Activated naive CD8-positive, alpha-beta T cell treated with anti-CD3 and anti-CD28 coated beads for 36 hours (primary cell): ENCODE data around the gene EIF4G3. TPM values are rescaled to one million over a fixed set of nuclear protein-coding genes. Genes with fewer than 3 reads are reported as not detected.
A peak's percentile ranks its signal among the peaks of the same experiment; 100 is the strongest.
"Not testable (repeated sequence)": the region's sequence is repeated elsewhere in the genome, so short reads cannot be mapped to it uniquely, and the experiment has no call there.

Experiments used
- DNase-seq: peaks from one replicate; pipeline ENCODE4 v3.0.0; 2021
- H3K27ac Mint-ChIP-seq: one replicate; pipeline ENCODE4 v1.8.0; 2022; ENCODE audit warnings: mild to moderate bottlenecking, moderate library complexity, mixed read lengths
- H3K27me3 Mint-ChIP-seq: one replicate; pipeline ENCODE4 v1.8.0; 2022; ENCODE audit warnings: mild to moderate bottlenecking, mixed read lengths
- H3K36me3 Mint-ChIP-seq: one replicate; pipeline ENCODE4 v1.8.0; 2021; ENCODE audit warnings: mild to moderate bottlenecking, mixed read lengths
- H3K4me1 Mint-ChIP-seq: one replicate; pipeline ENCODE4 v1.8.0; 2021; ENCODE audit warnings: mixed read lengths
- H3K4me3 Mint-ChIP-seq: one replicate; pipeline ENCODE4 v1.8.0; 2022; ENCODE audit warnings: mild to moderate bottlenecking, moderate library complexity, mixed read lengths
- H3K9me3 Mint-ChIP-seq: one replicate; pipeline ENCODE4 v1.8.0; 2022; ENCODE audit warnings: mixed read lengths
- total RNA-seq, 2 experiments: library from RNA; stranded (reverse); gene quantifications; one replicate each; pipeline ENCODE4 v1.2.3, GENCODE V29; 2021

The EIF4G3 gene
- total RNA-seq, 2 experiments from 2014 or later, result 51.1 to 55.9 TPM

DNA sequence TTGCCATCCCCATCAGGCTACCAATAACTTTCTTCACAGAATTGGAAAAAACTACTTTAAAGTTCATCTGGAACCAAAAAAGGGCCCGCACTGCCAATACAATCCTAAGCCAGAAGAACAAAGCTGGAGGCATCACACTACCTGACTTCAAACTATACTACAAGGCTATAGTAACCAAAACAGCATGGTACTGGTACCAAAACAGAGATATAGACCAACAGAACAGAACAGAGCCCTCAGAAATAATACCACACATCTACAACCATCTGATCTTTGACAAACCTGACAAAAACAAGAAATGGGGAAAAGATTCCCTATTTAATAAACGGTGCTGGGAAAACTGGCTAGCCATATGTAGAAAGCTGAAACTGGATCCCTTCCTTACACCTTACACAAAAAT is 84.2 kb downstream of the EIF4G3 start:
- H3K4me3 Mint-ChIP-seq, result not testable (repeated sequence)

DNA sequence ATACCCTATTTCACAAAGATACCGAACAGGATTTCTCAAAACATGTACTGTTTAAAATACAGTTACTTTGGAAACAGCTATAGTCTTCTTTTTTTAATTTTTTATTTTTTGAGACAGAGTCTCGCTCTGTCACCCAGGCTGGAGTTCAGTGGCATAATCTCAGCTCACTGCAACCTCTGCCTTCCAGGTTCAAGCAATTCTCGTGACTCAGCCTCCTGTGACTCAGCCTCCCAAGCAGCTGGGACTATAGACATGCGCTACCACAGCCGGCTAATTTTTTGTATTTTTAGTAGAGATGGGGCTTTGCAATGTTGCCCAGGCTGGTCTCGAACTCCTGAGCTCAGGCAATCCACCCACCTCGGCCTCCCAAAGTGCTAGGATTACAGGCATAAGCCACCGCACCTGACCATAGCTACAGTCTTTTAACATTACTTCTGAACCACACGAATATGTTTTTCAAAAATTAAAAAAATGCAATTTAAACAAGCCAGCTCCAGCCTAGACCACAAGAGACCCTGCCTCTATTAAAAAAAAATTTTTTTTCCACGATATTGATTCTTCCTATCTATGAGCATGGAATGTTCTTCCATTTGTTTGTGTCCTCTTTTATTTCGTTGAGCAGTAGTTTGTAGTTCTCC is 85.5 kb downstream of the EIF4G3 start:
- H3K36me3 Mint-ChIP-seq, result peaks cover 41% of the 10 kb centered on the region
- not testable (repeated sequence) for DNase-seq, H3K4me3 Mint-ChIP-seq, H3K9me3 Mint-ChIP-seq, H3K27ac Mint-ChIP-seq, H3K4me1 Mint-ChIP-seq, H3K27me3 Mint-ChIP-seq

More for the DNA sequence above, 84.2 kb downstream of the EIF4G3 start:
- not testable (repeated sequence) for H3K27me3 Mint-ChIP-seq, H3K27ac Mint-ChIP-seq, H3K9me3 Mint-ChIP-seq, DNase-seq, H3K4me1 Mint-ChIP-seq
- H3K36me3 Mint-ChIP-seq, result peaks cover 37% of the 10 kb centered on the region

DNA sequence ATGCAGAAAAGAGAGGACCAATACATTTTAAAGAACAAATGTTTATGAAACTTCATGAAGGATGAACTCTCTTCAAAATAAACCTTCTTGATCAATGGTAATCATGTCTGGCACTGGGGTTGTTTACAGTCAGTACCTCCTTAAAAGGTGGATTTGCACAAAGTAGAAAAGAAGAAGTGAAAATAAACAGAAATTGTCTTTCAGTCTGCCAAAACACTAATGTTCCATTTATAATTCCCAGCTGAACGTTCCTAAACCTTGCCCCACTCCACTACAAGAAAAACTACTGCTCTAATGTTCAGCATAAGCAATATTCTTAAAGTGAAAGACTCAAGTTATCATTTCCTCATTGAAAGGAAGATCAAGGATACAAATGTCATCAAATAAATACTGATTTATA is 86.2 kb downstream of the EIF4G3 start:
- H3K9me3 Mint-ChIP-seq, result peaks cover 4% of the 10 kb centered on the region
- peaks cover 48% of the 10 kb centered on the region for H3K36me3 Mint-ChIP-seq
- H3K27me3 Mint-ChIP-seq, result no peaks in the 10 kb centered on the region
- H3K4me1 Mint-ChIP-seq, result peaks cover 1% of the 10 kb centered on the region
- no peak overlapping the region for H3K27ac Mint-ChIP-seq
- no peak overlapping the region for H3K4me3 Mint-ChIP-seq
- DNase-seq, result no peak

DNA sequence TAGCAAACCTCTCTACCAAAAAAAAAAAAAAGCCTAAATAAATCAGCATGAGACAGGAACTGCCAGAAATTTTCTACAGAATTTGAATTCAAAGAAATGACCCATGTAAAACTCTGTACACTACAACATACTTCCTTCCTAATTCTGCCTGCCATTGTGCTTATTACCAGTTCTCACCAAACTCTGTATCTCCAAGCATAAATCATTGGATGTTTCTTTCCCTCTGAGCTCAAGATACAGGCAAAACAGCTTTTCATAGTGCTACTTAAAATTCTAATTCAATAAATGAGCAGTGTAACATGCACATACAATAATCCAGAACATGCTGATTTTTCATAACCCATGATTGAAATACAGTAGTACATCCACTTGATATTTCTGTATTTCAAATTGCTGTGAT is 87.0 kb downstream of the EIF4G3 start:
- peaks cover 1% of the 10 kb centered on the region for H3K4me1 Mint-ChIP-seq
- H3K36me3 Mint-ChIP-seq, result peaks cover 49% of the 10 kb centered on the region
- H3K9me3 Mint-ChIP-seq, result peaks cover 6% of the 10 kb centered on the region
- H3K27ac Mint-ChIP-seq, result no peak overlapping the region
- no peaks in the 10 kb centered on the region for H3K27me3 Mint-ChIP-seq
- no peak overlapping the region for H3K4me3 Mint-ChIP-seq
- no peak for DNase-seq

DNA sequence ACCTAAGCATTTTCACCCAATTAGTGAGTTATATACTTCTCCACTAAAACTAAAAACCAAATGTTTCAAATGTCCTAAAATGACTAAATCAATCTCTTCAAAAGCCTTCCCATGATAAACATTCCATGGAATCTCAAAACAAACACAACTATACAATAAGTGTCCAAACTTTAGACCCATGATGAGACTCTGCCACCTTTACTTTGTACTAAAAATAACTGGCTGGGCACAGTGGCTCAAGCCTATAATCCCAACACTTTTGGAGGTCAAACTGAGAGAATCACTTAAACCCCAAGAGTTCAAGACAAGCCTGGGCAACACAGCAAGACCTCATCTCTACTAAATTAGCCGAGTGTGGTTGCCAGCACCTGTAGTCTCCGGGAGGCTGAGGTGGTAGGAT is 87.4 kb downstream of the EIF4G3 start:
- H3K27me3 Mint-ChIP-seq, result no peaks in the 10 kb centered on the region
- H3K9me3 Mint-ChIP-seq, result peaks cover 10% of the 10 kb centered on the region
- H3K4me1 Mint-ChIP-seq, result peaks cover 5% of the 10 kb centered on the region
- peaks cover 51% of the 10 kb centered on the region for H3K36me3 Mint-ChIP-seq
- H3K27ac Mint-ChIP-seq, result no peak overlapping the region
- DNase-seq, result no peak
- H3K4me3 Mint-ChIP-seq, result no peak overlapping the region

DNA sequence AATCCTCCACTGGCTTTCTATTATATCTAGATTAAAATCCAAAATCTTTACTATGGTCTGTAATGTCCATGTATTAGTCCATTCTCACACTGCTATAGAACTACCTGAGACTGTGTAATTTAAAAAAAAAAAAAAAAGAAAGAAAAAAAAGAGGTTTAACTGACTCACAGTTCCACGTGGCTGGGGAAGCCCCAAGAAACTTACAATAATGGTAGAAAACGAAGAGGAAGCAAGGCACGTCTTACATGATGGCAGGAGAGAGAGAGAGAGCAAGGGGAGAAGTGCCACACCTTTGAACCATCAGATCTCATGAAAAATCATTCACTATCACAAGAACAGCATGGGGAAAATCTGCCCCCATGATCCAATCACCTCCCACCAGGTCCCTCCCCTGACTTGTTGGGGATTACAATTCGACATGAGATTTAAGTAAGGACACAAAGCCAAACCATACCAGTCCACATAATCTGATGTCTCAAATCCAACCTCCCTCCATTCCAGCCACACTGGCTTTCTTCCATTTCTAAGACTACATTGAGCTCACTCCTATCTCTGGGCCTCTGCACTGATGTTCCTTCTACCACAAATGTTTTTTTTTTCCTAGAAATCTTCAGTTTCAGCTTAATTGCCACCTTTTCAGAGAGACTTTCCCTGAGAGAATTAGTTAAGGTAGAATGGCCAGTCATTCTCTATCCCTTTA is 92.4 kb downstream of the EIF4G3 start:
- H3K36me3 Mint-ChIP-seq, result peaks cover 52% of the 10 kb centered on the region
- H3K9me3 Mint-ChIP-seq, result peaks cover 15% of the 10 kb centered on the region
- H3K27ac Mint-ChIP-seq, result peak overlapping the region; percentile 50
- no peak overlapping the region for H3K4me3 Mint-ChIP-seq
- no peaks in the 10 kb centered on the region for H3K27me3 Mint-ChIP-seq
- peaks cover 10% of the 10 kb centered on the region for H3K4me1 Mint-ChIP-seq
- DNase-seq, result peak; percentile 16

DNA sequence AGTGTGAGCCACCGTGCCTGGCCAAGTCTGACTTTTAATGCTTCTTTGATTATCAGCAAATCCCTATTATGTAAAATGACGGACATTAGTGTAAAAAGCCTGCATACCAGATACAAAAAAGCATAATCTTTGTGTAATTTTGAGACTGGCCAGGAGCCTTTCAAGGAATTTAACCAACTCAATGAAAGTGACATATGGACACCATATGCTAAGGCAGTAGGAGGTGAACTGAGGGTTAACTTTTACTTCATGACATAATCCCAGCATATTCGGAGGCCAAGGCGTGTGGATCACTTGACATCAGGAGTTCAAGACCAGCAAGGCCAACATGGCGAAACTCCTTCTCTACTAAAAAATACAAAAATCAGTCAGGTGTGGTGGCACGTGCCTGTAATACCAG is 94.6 kb downstream of the EIF4G3 start:
- Mint-ChIP-seq H3K9me3 (peaks cover 15% of the 10 kb centered on the region), H3K4me1 (peaks cover 12% of the 10 kb centered on the region), H3K27me3 (no peaks in the 10 kb centered on the region), H3K4me3 (no peak overlapping the region), H3K36me3 (peaks cover 51% of the 10 kb centered on the region), H3K27ac (no peak overlapping the region)
- DNase-seq, result no peak

DNA sequence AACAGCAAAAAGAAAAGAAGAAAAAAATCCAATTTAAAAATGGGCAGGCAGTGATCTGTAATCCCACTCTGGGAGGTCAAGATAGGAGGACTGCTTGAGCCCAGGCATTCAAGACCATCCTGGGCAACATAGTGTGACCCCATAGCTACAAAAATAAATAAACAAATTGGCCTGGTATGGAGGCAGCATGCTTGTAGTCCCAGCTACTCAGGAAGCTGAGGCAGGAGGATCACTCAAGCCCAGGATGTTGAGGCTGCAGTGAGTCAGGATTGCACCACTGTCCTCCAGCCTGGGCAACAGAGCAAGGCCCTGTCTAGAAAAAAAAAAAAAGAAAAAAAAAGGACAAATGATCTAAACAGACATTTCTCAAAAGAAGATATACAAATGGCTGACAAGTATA is 99.6 kb downstream of the EIF4G3 start:
- no peak for DNase-seq
- no peak overlapping the region for H3K4me3 Mint-ChIP-seq
- H3K27me3 Mint-ChIP-seq, result no peaks in the 10 kb centered on the region
- H3K4me1 Mint-ChIP-seq, result peaks cover 3% of the 10 kb centered on the region
- no peaks in the 10 kb centered on the region for H3K9me3 Mint-ChIP-seq
- peaks cover 22% of the 10 kb centered on the region for H3K36me3 Mint-ChIP-seq
- no peak overlapping the region for H3K27ac Mint-ChIP-seq

DNA sequence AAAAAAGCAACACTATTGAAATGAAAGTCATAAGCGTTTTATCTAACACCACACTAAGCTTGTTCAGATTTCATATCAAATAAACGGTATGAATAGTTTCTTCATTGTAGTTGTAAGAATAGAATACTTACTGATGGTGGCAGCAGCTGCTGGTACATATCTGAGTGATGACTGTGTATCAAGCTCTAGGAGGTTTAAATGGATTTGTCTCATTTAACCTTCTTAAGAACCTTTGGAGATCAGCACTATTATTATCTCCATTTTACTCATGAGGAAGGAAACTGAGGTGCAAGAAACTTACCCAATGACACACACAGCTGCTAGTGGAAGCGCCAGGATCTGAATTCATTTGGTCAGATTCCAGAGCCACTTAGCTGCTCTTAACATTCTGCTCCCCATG is 104.0 kb downstream of the EIF4G3 start:
- no peaks in the 10 kb centered on the region for H3K27me3 Mint-ChIP-seq
- no peak for DNase-seq
- H3K4me3 Mint-ChIP-seq, result no peak overlapping the region
- no peaks in the 10 kb centered on the region for H3K9me3 Mint-ChIP-seq
- peaks cover 11% of the 10 kb centered on the region for H3K36me3 Mint-ChIP-seq
- peaks cover 3% of the 10 kb centered on the region for H3K4me1 Mint-ChIP-seq
- H3K27ac Mint-ChIP-seq, result no peak overlapping the region

DNA sequence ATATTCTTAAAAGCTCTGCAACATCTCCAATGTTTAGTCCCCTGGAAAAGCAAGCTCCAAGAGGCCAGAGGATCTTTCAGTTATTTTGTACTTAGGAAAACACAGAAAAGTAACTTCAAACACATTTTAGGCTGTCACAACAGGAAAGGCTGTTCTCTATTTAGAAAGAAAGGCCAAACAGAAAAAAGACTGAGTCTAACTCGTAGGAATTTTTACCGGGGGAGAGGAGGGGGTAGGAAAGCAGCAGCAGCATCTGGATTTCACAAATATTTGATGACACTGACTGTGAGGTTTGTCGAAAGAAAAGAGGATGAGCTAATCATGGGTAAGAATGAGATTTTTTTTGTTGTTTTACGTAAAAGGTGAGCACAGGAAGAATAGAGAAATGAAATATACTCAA is 107.1 kb downstream of the EIF4G3 start:
- no peaks in the 10 kb centered on the region for H3K27me3 Mint-ChIP-seq
- no peak for DNase-seq
- peaks cover 3% of the 10 kb centered on the region for H3K36me3 Mint-ChIP-seq
- H3K9me3 Mint-ChIP-seq, result no peaks in the 10 kb centered on the region
- H3K4me3 Mint-ChIP-seq, result no peak overlapping the region
- no peaks in the 10 kb centered on the region for H3K4me1 Mint-ChIP-seq
- H3K27ac Mint-ChIP-seq, result no peak overlapping the region

DNA sequence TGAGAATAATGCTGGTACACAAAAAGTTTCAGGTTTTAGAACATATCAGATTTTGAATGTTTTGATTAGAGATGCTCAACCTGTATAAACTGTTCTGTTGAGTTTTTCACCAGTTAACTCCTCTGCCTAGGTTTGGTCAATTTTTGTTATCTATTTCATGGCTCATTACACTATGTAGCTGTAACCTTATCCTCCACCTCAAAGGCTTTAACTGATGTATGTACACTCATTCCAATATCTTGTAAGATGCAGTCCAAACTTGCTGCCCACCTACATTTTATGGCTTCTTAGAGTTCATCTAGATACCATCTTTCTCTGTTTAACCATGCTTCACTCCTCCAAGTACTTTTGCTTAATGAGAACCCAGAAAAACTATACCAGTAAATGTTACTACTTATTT is 107.8 kb downstream of the EIF4G3 start:
- DNase-seq, result no peak

DNA sequence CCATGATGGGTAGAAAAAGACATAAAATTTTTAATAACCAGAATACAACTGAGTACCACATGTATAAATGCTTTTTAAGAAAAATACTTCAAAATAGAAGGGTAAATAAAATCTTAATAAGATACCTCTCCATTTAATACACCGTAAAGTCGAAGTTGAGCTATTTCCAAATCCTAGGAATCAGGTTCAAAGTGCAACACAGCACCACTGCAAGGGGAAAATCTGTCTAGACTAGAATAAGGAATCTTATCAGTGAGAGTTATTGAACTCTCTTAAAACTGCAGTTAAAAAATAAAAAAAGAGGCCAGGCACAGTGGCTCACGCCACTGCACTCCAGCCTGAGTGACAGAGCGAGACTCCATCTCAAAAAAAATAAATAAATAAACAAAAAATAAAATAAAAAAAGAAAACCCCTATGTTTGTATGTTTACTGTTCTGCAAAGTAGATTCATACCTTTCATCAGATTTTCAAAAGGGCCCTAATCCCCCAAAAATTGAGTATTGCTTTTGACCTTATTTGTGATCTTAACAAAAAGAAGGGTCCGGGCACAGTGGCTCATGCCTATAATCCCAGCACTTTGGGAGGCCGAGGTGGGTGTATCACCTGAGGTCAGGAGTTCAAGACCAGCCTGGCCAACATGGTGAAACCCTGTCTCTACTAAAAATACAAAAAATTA is 109.0 kb downstream of the EIF4G3 start:
- H3K36me3 Mint-ChIP-seq, result peaks cover 3% of the 10 kb centered on the region
- no peaks in the 10 kb centered on the region for H3K27me3 Mint-ChIP-seq
- no peaks in the 10 kb centered on the region for H3K9me3 Mint-ChIP-seq
- no peak overlapping the region for H3K4me3 Mint-ChIP-seq
- H3K4me1 Mint-ChIP-seq, result no peaks in the 10 kb centered on the region
- DNase-seq, result no peak
- H3K27ac Mint-ChIP-seq, result no peak overlapping the region

More for the DNA sequence above, 107.8 kb downstream of the EIF4G3 start:
- no peaks in the 10 kb centered on the region for H3K4me1 Mint-ChIP-seq
- H3K4me3 Mint-ChIP-seq, result no peak overlapping the region
- peaks cover 3% of the 10 kb centered on the region for H3K36me3 Mint-ChIP-seq
- H3K27ac Mint-ChIP-seq, result no peak overlapping the region
- H3K9me3 Mint-ChIP-seq, result no peaks in the 10 kb centered on the region
- H3K27me3 Mint-ChIP-seq, result no peaks in the 10 kb centered on the region

DNA sequence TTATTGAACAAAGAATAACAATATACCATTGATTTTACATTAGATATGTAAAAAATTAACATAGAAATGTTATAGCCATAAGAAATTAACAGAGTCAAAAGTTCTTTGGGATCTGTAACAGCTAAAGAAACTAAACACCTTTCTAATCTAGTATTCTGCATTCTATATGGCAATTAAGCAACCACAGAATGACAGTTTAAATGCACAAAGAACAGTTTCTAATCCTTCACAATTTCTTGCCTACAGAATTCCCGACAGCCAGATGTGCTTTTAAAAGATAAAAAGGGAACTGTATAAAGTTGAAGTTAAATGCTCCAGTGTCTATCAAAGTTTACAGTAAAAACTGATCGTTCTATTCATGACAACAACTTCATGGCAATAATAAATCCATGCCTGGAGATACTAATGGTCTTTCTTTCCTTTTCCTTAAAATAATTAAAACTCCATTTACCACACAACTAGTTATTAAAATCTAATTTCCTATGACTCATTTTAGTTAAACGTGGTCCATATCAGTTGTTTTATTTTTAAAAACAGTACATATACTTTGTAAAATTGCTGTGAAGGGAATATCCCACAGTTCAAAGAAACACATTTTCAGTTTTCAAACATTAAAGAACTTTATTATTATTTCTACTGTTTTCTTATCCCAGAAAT is 110.2 kb downstream of the EIF4G3 start:
- no peaks in the 10 kb centered on the region for H3K27me3 Mint-ChIP-seq
- DNase-seq, result no peak
- no peaks in the 10 kb centered on the region for H3K9me3 Mint-ChIP-seq
- no peak overlapping the region for H3K27ac Mint-ChIP-seq
- H3K4me3 Mint-ChIP-seq, result no peak overlapping the region
- peaks cover 2% of the 10 kb centered on the region for H3K36me3 Mint-ChIP-seq
- H3K4me1 Mint-ChIP-seq, result no peaks in the 10 kb centered on the region

DNA sequence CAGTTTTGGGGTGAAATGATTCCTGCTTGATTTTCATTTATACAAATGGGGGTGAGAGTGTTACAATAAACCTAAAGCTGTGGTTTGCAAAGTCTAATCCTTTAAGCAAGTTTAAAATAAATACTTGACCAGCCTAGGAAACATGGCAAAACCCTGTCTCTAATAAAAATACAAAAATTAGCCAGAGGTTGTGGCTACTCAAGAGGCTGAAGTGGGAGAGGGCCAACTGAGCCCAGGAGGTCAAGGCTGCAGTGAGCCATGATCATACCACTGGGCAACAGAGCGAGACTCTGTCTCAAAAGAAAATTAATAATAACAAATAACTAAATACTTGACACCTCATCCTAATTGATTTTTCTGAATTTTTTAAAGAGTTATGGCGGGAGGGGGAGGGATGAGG is 110.8 kb downstream of the EIF4G3 start:
- Mint-ChIP-seq H3K36me3 (peaks cover 2% of the 10 kb centered on the region), H3K4me1 (no peaks in the 10 kb centered on the region), H3K4me3 (no peak overlapping the region), H3K9me3 (no peaks in the 10 kb centered on the region), H3K27me3 (no peaks in the 10 kb centered on the region), H3K27ac (no peak overlapping the region)
- no peak for DNase-seq

DNA sequence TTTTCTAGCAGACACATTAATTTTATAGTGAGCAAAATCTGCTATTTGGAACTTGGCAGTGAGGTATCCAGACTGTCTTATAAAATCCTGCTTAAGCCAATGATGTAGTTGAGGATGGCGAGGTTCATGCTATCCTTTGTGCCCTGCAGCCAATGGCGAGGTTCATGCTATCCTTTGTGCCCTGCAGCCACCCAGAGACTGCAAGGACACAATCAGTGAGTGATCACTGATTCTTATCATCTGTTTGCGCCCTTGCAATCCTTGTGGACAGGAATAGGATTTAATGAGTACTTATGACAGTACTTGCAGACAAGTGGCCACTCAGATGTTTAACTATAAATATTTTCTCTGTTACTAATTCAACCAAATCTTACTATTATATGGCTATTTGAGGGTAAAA is 112.6 kb downstream of the EIF4G3 start:
- H3K9me3 Mint-ChIP-seq, result no peaks in the 10 kb centered on the region

More for the DNA sequence above, 112.6 kb downstream of the EIF4G3 start:
- no peak overlapping the region for H3K4me3 Mint-ChIP-seq
- no peak overlapping the region for H3K27ac Mint-ChIP-seq
- no peaks in the 10 kb centered on the region for H3K27me3 Mint-ChIP-seq
- DNase-seq, result no peak
- no peaks in the 10 kb centered on the region for H3K4me1 Mint-ChIP-seq
- H3K36me3 Mint-ChIP-seq, result peaks cover 2% of the 10 kb centered on the region
